H1 (cell line): Measurements from ENCODE around the gene ATL3. TPM values are rescaled to one million over a fixed set of nuclear protein-coding genes. Genes with fewer than 3 reads are reported as not detected.

ENCODE experiments used
- CTCF ChIA-PET: fragments of 300-600 bp; sonication (Branson Sonifier 250); formaldehyde crosslinking; loops from one replicate; lab custom pipeline; 2021; ENCODE audit not compliant: partially characterized antibody; lab: Charles Lee
- POLR2A ChIA-PET: fragments of 300-600 bp; sonication (Branson Sonifier 250); formaldehyde crosslinking; loops from one replicate; lab custom pipeline; 2021; ENCODE audit warnings: inconsistent platforms; ENCODE audit not compliant: partially characterized antibody; lab: Charles Lee
- DNase-seq, 2 experiments: peaks; one replicate each; pipeline versions ENCODE4 v3.0.0 to v3.0.0-alpha.2; 2010 to 2022; ENCODE audit warnings: low spot score in 2 of 2, low read depth in 1 of 2, mixed read lengths in 1 of 2
- FAIRE-seq: peaks from 2 replicates; lab custom pipeline; 2011; peaks lifted over from hg19 to GRCh38; lab: Jason Lieb, UNC
- H2AFZ ChIP-seq: 2 replicates; pipeline ENCODE4 v1.8.1; 2012; ENCODE audit warnings: low read length, inconsistent platforms
- H2AK5ac ChIP-seq: 2 replicates; pipeline ENCODE4 v1.6.1; 2013; ENCODE audit warnings: low read depth, low read length
- H2BK120ac ChIP-seq: replicated peaks from 2 replicates; pipeline ENCODE3; 2013; ENCODE audit warnings: low read depth, low read length, inconsistent platforms
- H2BK12ac ChIP-seq: 2 replicates; pipeline ENCODE4 v1.6.1; 2013; ENCODE audit warnings: low read depth, low read length
- H2BK15ac ChIP-seq: 2 replicates; pipeline ENCODE4 v1.6.1; 2013; ENCODE audit warnings: low read length
- H2BK20ac ChIP-seq: 2 replicates; pipeline ENCODE4 v1.6.1; 2013; ENCODE audit warnings: low read length
- H2BK5ac ChIP-seq: 2 replicates; pipeline ENCODE4 v1.6.1; 2013; ENCODE audit warnings: low read depth, low read length
- H3K14ac ChIP-seq: 2 replicates; pipeline ENCODE4 v1.6.1; 2013; ENCODE audit warnings: inconsistent platforms; ENCODE audit not compliant: insufficient read length
- H3K18ac ChIP-seq: 2 replicates; pipeline ENCODE4 v1.6.1; 2013; ENCODE audit warnings: low read length; ENCODE audit errors: extremely low read depth
- H3K23ac ChIP-seq: 2 replicates; pipeline ENCODE4 v1.6.1; 2013; ENCODE audit warnings: inconsistent platforms; ENCODE audit not compliant: insufficient read length
- H3K23me2 ChIP-seq: 2 replicates; pipeline ENCODE4 v1.6.1; 2013; ENCODE audit warnings: low read depth, low read length
- H3K27ac ChIP-seq: 2 replicates; pipeline ENCODE4 v1.6.1; 2011; ENCODE audit warnings: low read depth, low read length, inconsistent platforms
- H3K27me3 ChIP-seq, 4 experiments: replicated peaks in 1 of 4; 1 replicate in 1 of 4; 2 replicates in 3 of 4; pipeline versions ENCODE4 v1.6.1 to v1.8.1; 2011 to 2013; ENCODE audit warnings: low read length in 3 of 4, mild to moderate bottlenecking in 3 of 4, inconsistent platforms in 2 of 4, mixed read lengths in 2 of 4, moderate library complexity in 1 of 4; ENCODE audit not compliant: control insufficient read depth in 3 of 4, insufficient read depth in 3 of 4; ENCODE audit errors: extremely low read depth in 1 of 4
- H3K36me3 ChIP-seq, 4 experiments: 2 replicates each; pipeline versions ENCODE4 v1.6.1 to v1.8.1; 2011 to 2013; ENCODE audit warnings: mild to moderate bottlenecking in 4 of 4, low read length in 3 of 4, moderate library complexity in 2 of 4, control low read depth in 1 of 4, inconsistent platforms in 1 of 4; ENCODE audit not compliant: insufficient read depth in 4 of 4, control insufficient read depth in 2 of 4
- H3K4ac ChIP-seq: replicated peaks from 2 replicates; pipeline ENCODE3; 2013; ENCODE audit warnings: low read length, low read depth, mixed read lengths, inconsistent platforms; ENCODE audit not compliant: insufficient read length
- H3K4me1 ChIP-seq, 4 experiments: replicated peaks in 1 of 4; 1 replicate in 1 of 4; 2 replicates in 3 of 4; pipeline versions ENCODE4 v1.6.1 to v1.8.1; 2011 to 2013; ENCODE audit warnings: low read length in 3 of 4, inconsistent platforms in 2 of 4, mixed read lengths in 1 of 4; ENCODE audit not compliant: insufficient read depth in 4 of 4, control insufficient read depth in 3 of 4
- H3K4me2 ChIP-seq, 2 experiments: 2 replicates each; pipeline versions ENCODE4 v1.6.1 to v1.8.1; 2011 to 2013; ENCODE audit warnings: low read depth in 2 of 2, low read length in 2 of 2, control low read depth in 1 of 2, inconsistent platforms in 1 of 2, mild to moderate bottlenecking in 1 of 2; ENCODE audit not compliant: insufficient read depth in 1 of 2
- H3K4me3 ChIP-seq, 4 experiments: fragments of 200-600, 300-600 bp in 1 of 4; sonication (generic), shearing (Covaris generic), sonication (Bioruptor Twin) in 1 of 4; 2 replicates each; pipeline versions ENCODE4 v1.5.1 to v1.8.1; 2011 to 2016; ENCODE audit warnings: low read length in 4 of 4, low read depth in 3 of 4, control low read depth in 2 of 4, inconsistent platforms in 2 of 4, mild to moderate bottlenecking in 2 of 4, mixed read lengths in 1 of 4, moderate library complexity in 1 of 4; ENCODE audit not compliant: insufficient read depth in 2 of 4; ENCODE audit errors: extremely low read depth in 1 of 4
- H3K56ac ChIP-seq: replicated peaks from 2 replicates; pipeline ENCODE3; 2013; ENCODE audit warnings: low read depth, mild to moderate bottlenecking, mixed read lengths, low read length, inconsistent platforms; ENCODE audit not compliant: insufficient read length
- H3K79me1 ChIP-seq: 2 replicates; pipeline ENCODE4 v1.6.1; 2013; ENCODE audit warnings: low read depth, low read length, control low read depth
- H3K79me2 ChIP-seq, 2 experiments: 2 replicates each; pipeline versions ENCODE4 v1.6.1 to v1.8.1; 2012 to 2013; ENCODE audit warnings: low read length in 2 of 2, mild to moderate bottlenecking in 2 of 2, inconsistent platforms in 1 of 2; ENCODE audit not compliant: insufficient read depth in 2 of 2, control insufficient read depth in 1 of 2
- H3K9ac ChIP-seq, 4 experiments: replicated peaks in 1 of 4; 1 replicate in 1 of 4; 2 replicates in 3 of 4; pipeline versions ENCODE4 v1.6.1 to v1.8.1; 2011 to 2013; ENCODE audit warnings: low read depth in 3 of 4, low read length in 3 of 4, control low read depth in 2 of 4, mild to moderate bottlenecking in 2 of 4, moderate library complexity in 2 of 4, inconsistent platforms in 1 of 4; ENCODE audit errors: extremely low read depth in 1 of 4
- H3K9me3 ChIP-seq, 2 experiments: 2 replicates each; pipeline versions ENCODE4 v1.6.1 to v1.8.1; 2012 to 2013; ENCODE audit warnings: mild to moderate bottlenecking in 2 of 2, moderate library complexity in 2 of 2, control low read depth in 1 of 2, inconsistent platforms in 1 of 2, low read depth in 1 of 2, low read length in 1 of 2, mixed read lengths in 1 of 2; ENCODE audit not compliant: insufficient read depth in 2 of 2
- H4K20me1 ChIP-seq, 2 experiments: replicated peaks in 1 of 2; 2 replicates each; pipeline versions ENCODE3 to v1.8.1; 2011 to 2013; ENCODE audit warnings: inconsistent platforms in 2 of 2, low read length in 2 of 2, mild to moderate bottlenecking in 1 of 2; ENCODE audit not compliant: insufficient read depth in 2 of 2, control insufficient read depth in 1 of 2
- H4K5ac ChIP-seq: 2 replicates; pipeline ENCODE4 v1.6.1; 2013; ENCODE audit warnings: low read length, low read depth, mixed read lengths, inconsistent platforms; ENCODE audit not compliant: insufficient read length
- H4K8ac ChIP-seq: 2 replicates; pipeline ENCODE4 v1.8.0; 2013; ENCODE audit warnings: mild to moderate bottlenecking, moderate library complexity, low read length, inconsistent platforms; ENCODE audit not compliant: insufficient read depth; ENCODE audit errors: extremely low read depth
- H4K91ac ChIP-seq: replicated peaks from 2 replicates; pipeline ENCODE3; 2013; ENCODE audit warnings: low read length, mixed read lengths, inconsistent platforms; ENCODE audit not compliant: insufficient read length
- ATF3 ChIP-seq: IDR thresholded peaks from 2 replicates; pipeline ENCODE4 v1.6.1; 2011; ENCODE audit warnings: low read depth, mild to moderate bottlenecking, low read length; ENCODE audit not compliant: insufficient read depth
- BACH1 ChIP-seq: IDR thresholded peaks from 2 replicates; pipeline ENCODE4 v1.6.1; 2012; ENCODE audit warnings: low read length, improper control_type of control experiment
- CBX8 ChIP-seq: fragments of 300-800, 300-1000 bp; sonication (generic); IDR thresholded peaks from 2 replicates; pipeline ENCODE4 v1.7.1; 2016; ENCODE audit warnings: low read depth, low read length, borderline replicate concordance
- NANOG ChIP-seq: IDR thresholded peaks from 2 replicates; pipeline ENCODE4 v1.6.1; 2011; ENCODE audit warnings: low read length, low read depth, mild to moderate bottlenecking, inconsistent platforms; ENCODE audit not compliant: insufficient read depth, poor library complexity, severe bottlenecking
- NRF1 ChIP-seq: IDR thresholded peaks from 2 replicates; pipeline ENCODE4 v1.6.1; 2011; ENCODE audit warnings: mild to moderate bottlenecking, low read depth, low read length, improper control_type of control experiment
- POLR2AphosphoS5 ChIP-seq: IDR thresholded peaks from 2 replicates; pipeline ENCODE4 v1.6.1; 2011; ENCODE audit warnings: low read depth, low read length
- TCF12 ChIP-seq: IDR thresholded peaks from 2 replicates; pipeline ENCODE4 v1.6.1; 2011; ENCODE audit warnings: low read depth, mild to moderate bottlenecking, low read length
- USF2 ChIP-seq: IDR thresholded peaks from 2 replicates; pipeline ENCODE4 v1.6.1; 2011; ENCODE audit warnings: low read length, improper control_type of control experiment
- ZNF274 ChIP-seq: IDR thresholded peaks from 2 replicates; pipeline ENCODE4 v1.7.0; 2012; ENCODE audit warnings: low read length, borderline replicate concordance; ENCODE audit errors: extremely low read depth
- WGBS, 2 experiments: shearing (Covaris generic) in 1 of 2; methylation state at CpG; one replicate each; pipeline versions ENCODE4 v1.1.6 to v1.1.7; 2013 to 2015; ENCODE audit warnings: low lambda C conversion rate in 2 of 2, mixed read lengths in 2 of 2, inconsistent platforms in 1 of 2, low coverage in 1 of 2, missing lambda C conversion rate in 1 of 2; ENCODE audit not compliant: insufficient replicate concordance in 2 of 2, insufficient coverage in 1 of 2, insufficient read length in 1 of 2; ENCODE audit errors: extremely low coverage in 1 of 2, missing lambda C conversion rate in 1 of 2; 5-methylcytosine and 5-hydroxymethylcytosine counted together
- polyA plus RNA-seq, 7 experiments: library from polyadenylated mRNA; depleted of rRNA in 3 of 7; stranded (reverse) in 5 of 7; unstranded in 2 of 7; fragments of >200 nt in 5 of 7; fragments of 200-250 nt in 2 of 7; gene quantifications; 1 replicate in 5 of 7; 2 replicates in 1 of 7; 4 replicates in 1 of 7; pipeline versions ENCODE4 v1.2.1 to v1.2.3, GENCODE V29; 2011 to 2013; ENCODE audit warnings: missing spikeins in 2 of 7, mixed read lengths in 2 of 7
- total RNA-seq: library from RNA; stranded (reverse); fragmentation: NEBNext Ultra II Directional; extraction: Animal tissue kit (Norgen Biotek cat#: 25700); gene quantifications from 2 replicates; pipeline ENCODE4 v1.2.1, GENCODE V29; 2021

Gene ATL3
- total and polyA plus RNA-seq, 2 of the 8 experiments (the other 6 are each of a cell fraction or from before 2014, with no cell fraction given): 7.8 to 24.5 TPM

- Histone ChIP-seq H2BK12ac (no peak within 1 kb of the TSS; the same call in 1 of the 2 replicates), H4K5ac (peak within 1 kb of the TSS; percentile 61), H3K4me3 (peak within 1 kb of the TSS; percentile 71 to 94 (median 89)), H4K91ac (peak within 1 kb of the TSS; percentile 39), H3K27me3 (no peaks in the 10 kb centered on the region), H3K79me2 (peaks cover 9 to 47% of the 10 kb centered on the region in 2 experiments; a peak in 3 of 4 replicates), H3K56ac (peak within 1 kb of the TSS; percentile 5), H2BK5ac (peak within 1 kb of the TSS; percentile 87; the same call in 1 of the 2 replicates), H3K18ac (peak within 1 kb of the TSS; percentile 84), H3K36me3 (no peaks in the 10 kb centered on the region; a peak in 1 of 8 replicates), H3K14ac (no peak within 1 kb of the TSS), H3K79me1 (no peaks in the 10 kb centered on the region), H2AFZ (peak within 1 kb of the TSS; percentile 78), H2AK5ac (no peak within 1 kb of the TSS), H2BK120ac (no peak within 1 kb of the TSS), H4K20me1 (peaks cover under 1 to 4% of the 10 kb centered on the region in 2 experiments), H4K8ac (peak within 1 kb of the TSS; percentile 88; the same call in 1 of the 2 replicates), H3K4me1 (peaks cover 0 to 10% (median 5%) of the 10 kb centered on the region in 4 experiments; a peak in 5 of 7 replicates), H3K4me2 (peak within 1 kb of the TSS; percentile 72 to 89), H3K9ac (peak within 1 kb of the TSS; percentile 67 to 82 (median 72)), H3K23me2 (peaks cover 10% of the 10 kb centered on the region), H3K27ac (peak within 1 kb of the TSS; percentile 68), H3K23ac (no peak within 1 kb of the TSS), H3K9me3 (no peaks in the 10 kb centered on the region), H2BK15ac (peak within 1 kb of the TSS; percentile 82; the same call in 1 of the 2 replicates), H3K4ac (peak within 1 kb of the TSS; percentile 32), H2BK20ac (no peak within 1 kb of the TSS)
- FAIRE-seq: no peak
- DNase-seq: peak; percentile 98 to 99
- ChIA-PET POLR2A (interaction anchor here (0.5 to 4.6 kb wide), 21 partner anchors 8 to 844 kb away, joined by 3 to 58 read pairs (median 6); partner anchors contain the start of gene ATL3), CTCF (interaction anchor here (0.7 to 2.5 kb wide), 9 partner anchors 9 to 661 kb away, joined by 3 to 7 read pairs (median 4); partner anchors contain the start of gene ATL3)
- 2% methylated on average over 51 of the region's 74 CpGs; no CpG with 5 or more reads in 1 of the 2 experiments for WGBS, 2 experiments
- TF ChIP-seq USF2 (no peak), NANOG (no peak), ATF3 (no peak), BACH1 (no peak), POLR2AphosphoS5 (peak; percentile 86), NRF1 (peak; percentile 90), ZNF274 (no peak), TCF12 (no peak), CBX8 (no peak)
Measured at GRCh38 chr11:63681321-63682065, 10.3 kb upstream of the ATL3 start, which contains the start of gene RTN3. Gene RTN3, plus strand, starts transcription at chr11:63681500. Its CDS starts 137 bp downstream, at chr11:63681637.
